Measurements from ENCODE around the gene SLC16A3.

SLC16A3 gene

GRCh38 chr17:82223517-82223916, 5.3 kb upstream of the SLC16A3 start:
- no peak for DNase-seq (ENCODE audit: low read depth in 2 of 2)

GRCh38 chr17:82224666-82225065, 4.2 kb upstream of the SLC16A3 start:
- no peak for DNase-seq (ENCODE audit: low read depth in 2 of 2)

- no peak for DNase-seq (ENCODE audit: low read depth in 2 of 2)
Observed at GRCh38 chr17:82225368-82226029, 3.3 kb upstream of the SLC16A3 start.

- no peak for DNase-seq (ENCODE audit: low read depth in 2 of 2)
Observed at GRCh38 chr17:82226146-82226808, 2.6 kb upstream of the SLC16A3 start.

GRCh38 chr17:82226809-82227628, 1.8 kb upstream of the SLC16A3 start:
- no peak for DNase-seq (ENCODE audit: low read depth in 2 of 2)

GRCh38 chr17:82227629-82228277, 1.1 kb upstream of the SLC16A3 start:
- DNase-seq (ENCODE audit: low read depth in 2 of 2): no peak

GRCh38 chr17:82228278-82228841, 482 bp upstream of the SLC16A3 start:
- DNase-seq (ENCODE audit: low read depth in 2 of 2): no peak

- DNase-seq (ENCODE audit: low read depth in 2 of 2): no peak
Observed at GRCh38 chr17:82229698-82230608, 1.1 kb downstream of the SLC16A3 start.

- no peak for DNase-seq (ENCODE audit: low read depth in 2 of 2)
Observed at GRCh38 chr17:82230609-82231311, 1.9 kb downstream of the SLC16A3 start.

GRCh38 chr17:82231312-82231561, 2.4 kb downstream of the SLC16A3 start:
- DNase-seq (ENCODE audit: low read depth in 2 of 2): no peak

- DNase-seq (ENCODE audit: low read depth in 2 of 2): no peak
Observed at GRCh38 chr17:82231562-82232321, 2.9 kb downstream of the SLC16A3 start.

- no peak for DNase-seq (ENCODE audit: low read depth in 2 of 2)
Observed at GRCh38 chr17:82232322-82232820, 3.5 kb downstream of the SLC16A3 start.

GRCh38 chr17:82232876-82233785, 4.3 kb downstream of the SLC16A3 start:
- no peak for DNase-seq (ENCODE audit: low read depth in 2 of 2)

GRCh38 chr17:82234211-82235055, 5.6 kb downstream of the SLC16A3 start:
- DNase-seq (ENCODE audit: low read depth in 2 of 2): no peak

- no peak for DNase-seq (ENCODE audit: low read depth in 2 of 2)
Observed at GRCh38 chr17:82235056-82235774, 6.4 kb downstream of the SLC16A3 start.

- DNase-seq (ENCODE audit: low read depth in 2 of 2): no peak
Observed at GRCh38 chr17:82235775-82236141, 6.9 kb downstream of the SLC16A3 start.

All from stimulated activated CD4-positive, alpha-beta T cell treated with anti-CD3 and anti-CD28 coated beads, Interleukin-12 subunit alpha, Interleukin-12 subunit beta, amount 100 ng/mL, for 24 hours (primary cell).